Naive thymus-derived CD4-positive, alpha-beta T cell (primary cell): Measurements from ENCODE around the gene RAP1A. TPM values are rescaled to one million over a fixed set of nuclear protein-coding genes. Genes with fewer than 3 reads are reported as not detected.
A peak's percentile ranks its signal among the peaks of the same experiment; 100 is the strongest.

Experiments used
- ATAC-seq: fragments of 150-1000 bp; cut with Tn5 transposase; 2 replicates; pipeline ENCODE4 v1.10.0; 2021; ENCODE audit warnings: mild to moderate bottlenecking, moderate library complexity
- CTCF ChIA-PET: fragments of 350-600 bp; sonication (Branson Sonifier 250); formaldehyde crosslinking; loops from one replicate; lab custom pipeline; 2021; ENCODE audit warnings: antibody characterized with exemption; lab: Charles Lee
- POLR2A ChIA-PET: fragments of 350-600 bp; sonication (Branson Sonifier 250); formaldehyde crosslinking; loops from one replicate; lab custom pipeline; 2021; ENCODE audit warnings: antibody characterized with exemption, inconsistent platforms; lab: Charles Lee
- DNase-seq, 9 donors: peaks; one replicate each; pipeline versions ENCODE4 v3.0.0 to v3.0.0-alpha.2; 2020 to 2022; ENCODE audit warnings: mixed read lengths in 1 of 9
- H3K27ac ChIP-seq: one replicate; pipeline ENCODE4 v1.7.0; 2013; ENCODE audit warnings: mild to moderate bottlenecking, low read depth, low read length, moderate library complexity
- H3K27me3 ChIP-seq, 2 donors: one replicate each; pipeline ENCODE4 v1.7.0; 2013; ENCODE audit warnings: low read length in 2 of 2, mild to moderate bottlenecking in 2 of 2, moderate library complexity in 2 of 2; ENCODE audit not compliant: control insufficient read depth in 2 of 2, insufficient read depth in 2 of 2
- H3K36me3 ChIP-seq, 3 experiments: 1 replicate in 2 of 3; 2 replicates in 1 of 3; pipeline ENCODE4 v1.7.0; 2013; ENCODE audit warnings: low read length in 3 of 3, mild to moderate bottlenecking in 3 of 3, moderate library complexity in 1 of 3; ENCODE audit not compliant: insufficient read depth in 3 of 3, control insufficient read depth in 2 of 3
- H3K4me1 ChIP-seq, 2 donors: one replicate each; pipeline ENCODE4 v1.7.0; 2013; ENCODE audit warnings: low read length in 2 of 2, mild to moderate bottlenecking in 2 of 2, moderate library complexity in 1 of 2; ENCODE audit not compliant: control insufficient read depth in 2 of 2, insufficient read depth in 2 of 2
- H3K4me3 ChIP-seq: 2 replicates; pipeline ENCODE4 v1.7.0; 2013; ENCODE audit warnings: mild to moderate bottlenecking, low read length
- H3K9me3 ChIP-seq, 3 experiments: 1 replicate in 2 of 3; 2 replicates in 1 of 3; pipeline ENCODE4 v1.7.0; 2013; ENCODE audit warnings: low read length in 3 of 3; ENCODE audit not compliant: control insufficient read depth in 2 of 3
- H3K27ac Mint-ChIP-seq, 9 donors: one replicate each; pipeline ENCODE4 v1.8.0; 2020 to 2022; ENCODE audit warnings: mixed read lengths in 9 of 9, mild to moderate bottlenecking in 8 of 9, moderate library complexity in 5 of 9, inconsistent platforms in 2 of 9
- H3K27me3 Mint-ChIP-seq, 5 donors: one replicate each; pipeline ENCODE4 v1.8.0; 2021 to 2022; ENCODE audit warnings: mixed read lengths in 5 of 5, mild to moderate bottlenecking in 1 of 5
- H3K36me3 Mint-ChIP-seq, 5 donors: one replicate each; pipeline ENCODE4 v1.8.0; 2020 to 2022; ENCODE audit warnings: mixed read lengths in 5 of 5, mild to moderate bottlenecking in 3 of 5, inconsistent platforms in 1 of 5
- H3K4me1 Mint-ChIP-seq, 7 donors: one replicate each; pipeline ENCODE4 v1.8.0; 2020 to 2022; ENCODE audit warnings: mixed read lengths in 7 of 7, mild to moderate bottlenecking in 3 of 7, inconsistent platforms in 1 of 7
- H3K4me3 Mint-ChIP-seq, 10 donors: one replicate each; pipeline ENCODE4 v1.8.0; 2020 to 2022; ENCODE audit warnings: mild to moderate bottlenecking in 10 of 10, mixed read lengths in 10 of 10, moderate library complexity in 6 of 10, inconsistent platforms in 2 of 10
- H3K9me3 Mint-ChIP-seq, 11 donors: one replicate each; pipeline ENCODE4 v1.8.0; 2020 to 2022; ENCODE audit warnings: mixed read lengths in 11 of 11, mild to moderate bottlenecking in 4 of 11, inconsistent platforms in 1 of 11, moderate library complexity in 1 of 11
- intact Hi-C, 2 donors: fragments of 100-400 bp; cut with micrococcal nuclease; formaldehyde crosslinking; loops; one replicate each; pipeline ENCODE4 v1.15.1; 2023
- polyA plus RNA-seq, 2 donors: library from polyadenylated mRNA; unstranded; fragments of 300-500 nt; fragmentation: Illumina TruSeq; gene quantifications; one replicate each; pipeline ENCODE4 v1.2.3, GENCODE V29; 2021
- total RNA-seq, 6 experiments: library from RNA in 5 of 6; stranded (reverse) in 5 of 6; gene quantifications; 1 replicate in 5 of 6; 2 replicates in 1 of 6; pipeline ENCODE4 v1.2.3 and lab custom pipeline; 2021 to 2026

The RAP1A gene
- total and polyA plus RNA-seq, 7 experiments from 2014 or later: 37.6 to 183 (median 100) TPM

GRCh38 chr1:111747947-111748346 is 128.4 kb downstream of the RAP1A start:
- H3K4me3 ChIP-seq: no peak overlapping the region
- no peaks in the 10 kb centered on the region for H3K9me3 ChIP-seq
- Mint-ChIP-seq H3K27ac (peak overlapping the region in 1 of 9 donors; percentile 41), H3K4me1 (peaks cover 0 to 24% (median 0%) of the 10 kb centered on the region in 7 donors), H3K9me3 (no peaks in the 10 kb centered on the region), H3K4me3 (no peak overlapping the region), H3K27me3 (peaks cover 0 to 17% (median 0%) of the 10 kb centered on the region in 5 donors), H3K36me3 (no peaks in the 10 kb centered on the region)
- H3K27me3 ChIP-seq: no peaks in the 10 kb centered on the region
- no peaks in the 10 kb centered on the region for H3K36me3 ChIP-seq
- ChIA-PET CTCF (interaction anchor here (0.7 to 1.6 kb wide), 5 partner anchors 19 to 266 kb away, joined by 3 to 7 read pairs (median 5); no protein-coding TSS in a partner anchor), POLR2A (interaction anchor here (2.0 kb wide), 1 partner anchor 240 kb away, joined by 11 read pairs; no protein-coding TSS in a partner anchor)
- DNase-seq (no peak), ATAC-seq (no peak)
- intact Hi-C loops: loop anchor here (1.0 to 10.0 kb wide), 7 partner anchors 9 to 1113 kb away; partner anchors contain the start of gene INKA2 (in 1 of the 2)
- H3K4me1 ChIP-seq: no peaks in the 10 kb centered on the region
- H3K27ac ChIP-seq: no peak overlapping the region

GRCh38 chr1:111749628-111750027 is 130.0 kb downstream of the RAP1A start:
- intact Hi-C loops: loop anchor here (10.0 kb wide), 2 partner anchors 875 to 1115 kb away; partner anchors contain the start of gene CD53 (in 1 of the 2)
- Histone ChIP-seq H3K9me3 (no peaks in the 10 kb centered on the region), H3K36me3 (no peaks in the 10 kb centered on the region), H3K27me3 (no peaks in the 10 kb centered on the region), H3K4me1 (peaks cover 2 to 3% of the 10 kb centered on the region in 2 donors), H3K4me3 (no peak overlapping the region), H3K27ac (no peak overlapping the region)
- H3K4me1 Mint-ChIP-seq: peaks cover 2 to 30% (median 7%) of the 10 kb centered on the region in 7 donors
- DNase-seq (no peak), ATAC-seq (no peak)
- no peaks in the 10 kb centered on the region for H3K9me3 Mint-ChIP-seq
- H3K4me3 Mint-ChIP-seq: no peak overlapping the region
- no peak overlapping the region for H3K27ac Mint-ChIP-seq
- H3K27me3 Mint-ChIP-seq: peaks cover 0 to 6% (median 0%) of the 10 kb centered on the region in 5 donors
- POLR2A ChIA-PET: interaction anchor here (0.7 kb wide), 1 partner anchor 14 kb away, joined by 4 read pairs; no protein-coding TSS in a partner anchor
- no peaks in the 10 kb centered on the region for H3K36me3 Mint-ChIP-seq
- CTCF ChIA-PET: interaction anchor here (0.7 to 3.2 kb wide), 2 partner anchors 27 to 35 kb away, joined by 3 to 18 read pairs; no protein-coding TSS in a partner anchor

GRCh38 chr1:111750856-111751255 is 131.3 kb downstream of the RAP1A start:
- DNase-seq: no peak
- Mint-ChIP-seq H3K9me3 (peaks cover 0 to 8% (median 0%) of the 10 kb centered on the region in 11 donors), H3K4me1 (peaks cover 9 to 37% (median 12%) of the 10 kb centered on the region in 7 donors), H3K27me3 (peaks cover 0 to 2% (median 0%) of the 10 kb centered on the region in 5 donors), H3K4me3 (no peak overlapping the region), H3K36me3 (no peaks in the 10 kb centered on the region), H3K27ac (peak overlapping the region in 2 of 9 donors; percentile 16 to 54)
- ChIA-PET CTCF (interaction anchor here (0.6 to 3.2 kb wide), 5 partner anchors 12 to 269 kb away, joined by 3 to 18 read pairs (median 4); partner anchors contain the start of gene INKA2), POLR2A (interaction anchor here (1.2 to 1.4 kb wide), 3 partner anchors 12 to 280 kb away, joined by 3 to 4 read pairs (median 4); partner anchors contain the start of gene INKA2)
- intact Hi-C loops: loop anchor here in 1 of 2 donors (10.0 kb wide), 1 partner anchor 876 kb away; the partner anchor contains the start of gene CD53
- H3K4me1 ChIP-seq: peaks cover 4 to 5% of the 10 kb centered on the region in 2 donors
- ATAC-seq: no peak
- H3K36me3 ChIP-seq: peaks cover 0 to 3% (median 0%) of the 10 kb centered on the region in 3 experiments
- no peak overlapping the region for H3K27ac ChIP-seq
- H3K27me3 ChIP-seq: no peaks in the 10 kb centered on the region
- H3K9me3 ChIP-seq: no peaks in the 10 kb centered on the region
- H3K4me3 ChIP-seq: no peak overlapping the region

GRCh38 chr1:111751906-111752575 is 132.5 kb downstream of the RAP1A start:
- Mint-ChIP-seq H3K27me3 (peaks cover 0 to 2% (median 0%) of the 10 kb centered on the region in 5 donors), H3K4me1 (peaks cover 18 to 40% (median 20%) of the 10 kb centered on the region in 7 donors), H3K36me3 (no peaks in the 10 kb centered on the region), H3K27ac (peak overlapping the region in 1 of 9 donors; percentile 11), H3K4me3 (no peak overlapping the region), H3K9me3 (peaks cover 0 to 8% (median 0%) of the 10 kb centered on the region in 11 donors)
- intact Hi-C loops: loop anchor here in 1 of 2 donors (10.0 kb wide), 1 partner anchor 877 kb away; the partner anchor contains the start of gene CD53
- CTCF ChIA-PET: interaction anchor here (1.0 to 3.2 kb wide), 3 partner anchors 14 to 244 kb away, joined by 3 to 18 read pairs (median 9); no protein-coding TSS in a partner anchor
- POLR2A ChIA-PET: interaction anchor here (0.7 to 1.4 kb wide), 4 partner anchors 37 to 281 kb away, joined by 3 to 4 read pairs (median 4); no protein-coding TSS in a partner anchor
- ATAC-seq (no peak), DNase-seq (no peak)
- no peaks in the 10 kb centered on the region for H3K9me3 ChIP-seq
- H3K4me3 ChIP-seq: no peak overlapping the region
- no peak overlapping the region for H3K27ac ChIP-seq
- peaks cover 0 to 4% (median 0%) of the 10 kb centered on the region in 3 experiments for H3K36me3 ChIP-seq
- H3K27me3 ChIP-seq: no peaks in the 10 kb centered on the region
- H3K4me1 ChIP-seq: peaks cover 4 to 12% of the 10 kb centered on the region in 2 donors

- H3K36me3 ChIP-seq: peaks cover 0 to 10% (median 7%) of the 10 kb centered on the region in 3 experiments
- ChIA-PET POLR2A (interaction anchor here (0.6 to 2.6 kb wide), 19 partner anchors 13 to 307 kb away, joined by 3 to 16 read pairs (median 3); no protein-coding TSS in a partner anchor), CTCF (interaction anchor here (0.7 to 1.8 kb wide), 17 partner anchors 11 to 614 kb away, joined by 3 to 10 read pairs (median 3); partner anchors contain the start of gene INKA2)
- Mint-ChIP-seq H3K4me3 (peak overlapping the region; percentile 86 to 100 (median 94)), H3K4me1 (peaks cover 24 to 49% (median 39%) of the 10 kb centered on the region in 7 donors), H3K27me3 (peaks cover 0 to 2% (median 0%) of the 10 kb centered on the region in 5 donors), H3K36me3 (peaks cover 0 to 13% (median 1%) of the 10 kb centered on the region in 5 donors), H3K27ac (peak overlapping the region; percentile 94 to 99 (median 98)), H3K9me3 (peaks cover 0 to 8% (median 0%) of the 10 kb centered on the region in 11 donors)
- peak overlapping the region; percentile 87 for H3K4me3 ChIP-seq
- H3K27ac ChIP-seq: peak overlapping the region; percentile 92
- DNase-seq (peak in 2 of 9 donors; percentile 35 to 55), ATAC-seq (no peak)
- intact Hi-C loops: loop anchor here (1.0 to 10.0 kb wide), 23 partner anchors 14 to 1723 kb away; partner anchors contain the start of genes ATP5PB (in 2 of the 2), INKA2 (in 2 of the 2), LRIF1 (in 2 of the 2) and WDR77 (in 2 of the 2)
- H3K27me3 ChIP-seq: no peaks in the 10 kb centered on the region
- peaks cover 4 to 18% of the 10 kb centered on the region in 2 donors for H3K4me1 ChIP-seq
- no peaks in the 10 kb centered on the region for H3K9me3 ChIP-seq
These were observed 135.4 kb downstream of the RAP1A start for GRCh38 chr1:111754984-111755330.
